GM18508 (cell line): ENCODE results near the gene PARP8.
"Not testable (repeated sequence)": the region's sequence is repeated elsewhere in the genome, so short reads cannot be mapped to it uniquely, and the experiment has no call there.

ENCODE experiments used
- ATAC-seq: cut with Tn5 transposase; IDR thresholded peaks from one replicate; pipeline ENCODE4 v1.9.1; 2021; ENCODE audit warnings: moderate number of reproducible peaks; ENCODE audit not compliant: insufficient read depth, unreplicated experiment

The PARP8 gene

DNA sequence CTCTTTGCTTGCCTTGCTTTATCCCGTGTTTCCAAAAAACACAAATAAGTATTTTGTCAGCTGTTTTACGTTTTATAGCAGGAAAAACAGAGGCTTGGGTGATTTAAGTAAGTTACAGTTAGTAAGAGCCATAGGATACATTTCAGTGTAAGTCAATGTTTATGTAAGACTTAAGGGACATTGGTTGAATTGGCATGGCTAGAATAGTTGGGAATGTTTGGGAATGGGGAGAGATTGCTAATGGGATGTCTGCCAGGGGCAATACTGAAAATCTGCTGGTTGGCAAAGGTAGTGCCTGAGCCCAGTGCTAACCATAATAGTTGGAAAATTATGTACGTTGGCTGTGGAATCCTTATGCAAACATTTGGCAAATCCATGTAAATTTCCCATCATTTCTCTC is 7.0 kb downstream of the PARP8 start:
- not testable (repeated sequence) for ATAC-seq

DNA sequence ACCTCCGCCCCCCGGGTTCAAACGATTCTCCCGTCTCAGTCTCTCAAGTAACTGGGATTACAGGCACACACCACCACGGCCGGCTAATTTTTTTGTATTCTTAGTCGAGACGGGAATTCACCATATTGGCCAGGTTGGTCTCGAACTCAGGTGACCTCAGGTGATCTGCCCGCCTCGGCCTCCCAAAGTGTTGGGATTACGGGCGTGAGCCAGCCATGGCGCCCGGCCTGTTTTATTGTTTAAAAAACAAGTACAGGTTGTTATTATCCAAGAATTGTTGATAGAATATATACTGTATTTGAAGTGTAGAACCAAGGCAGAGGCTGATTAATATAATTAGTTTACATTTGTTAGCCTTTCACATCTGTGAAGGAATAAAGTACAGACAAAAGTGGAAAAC is 8.9 kb downstream of the PARP8 start:
- no peak for ATAC-seq

DNA sequence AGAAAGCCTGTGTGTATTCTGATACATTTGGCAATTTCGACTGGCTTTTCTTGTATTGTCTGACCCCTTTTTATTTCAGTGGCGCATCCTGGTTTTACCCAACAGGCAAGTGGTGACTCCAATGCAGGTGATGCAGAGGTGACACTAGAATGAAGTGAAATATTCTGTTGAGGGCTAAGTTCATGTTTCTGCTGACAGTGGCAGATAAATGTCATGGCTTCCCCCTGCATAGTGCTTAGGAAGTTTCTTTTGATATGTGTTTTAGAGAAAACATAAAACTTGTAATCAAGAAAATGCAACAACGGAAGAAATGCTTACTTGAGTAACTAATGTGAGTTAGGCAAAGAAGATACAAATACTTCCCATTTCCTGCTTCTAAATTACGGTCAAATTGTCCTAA is 13.1 kb downstream of the PARP8 start:
- ATAC-seq: not testable (repeated sequence)

DNA sequence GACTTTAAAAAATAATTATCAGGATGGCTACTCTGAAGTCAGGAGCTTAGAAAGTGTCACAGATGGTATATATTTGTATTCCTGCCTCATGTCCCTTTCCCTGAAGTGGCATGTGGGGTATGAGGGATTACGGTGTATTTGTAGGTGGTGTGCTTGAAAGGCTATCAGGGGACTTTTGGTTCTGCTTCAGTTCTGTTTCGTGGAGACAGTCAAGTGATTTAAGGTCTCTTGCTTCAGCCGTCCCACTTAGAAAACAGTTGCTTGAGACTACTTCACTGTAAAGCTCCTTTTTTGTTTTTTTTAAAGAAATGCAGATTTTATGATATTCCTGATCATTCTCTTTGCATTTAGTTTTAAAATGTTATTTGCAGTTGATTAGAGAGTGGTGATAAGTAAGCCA is 18.3 kb downstream of the PARP8 start:
- no peak for ATAC-seq

DNA sequence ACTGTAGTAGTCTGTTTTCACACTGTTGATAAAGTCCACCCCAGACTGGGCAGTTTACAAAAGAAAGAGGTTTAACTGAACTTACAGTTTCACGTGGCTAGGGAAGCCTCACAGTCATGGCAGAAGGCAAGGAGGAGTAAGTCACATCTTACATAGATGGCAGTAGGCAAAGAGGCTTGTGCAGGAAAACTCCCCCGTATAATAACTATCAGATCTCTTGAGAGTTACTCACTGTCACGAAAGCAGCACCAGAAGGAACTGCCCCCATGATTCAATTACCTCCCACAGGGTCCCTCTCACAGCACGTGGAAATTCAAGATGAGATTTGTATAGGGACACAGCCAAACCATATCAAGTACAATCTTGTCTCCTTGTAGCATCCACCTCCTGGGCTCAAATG is 21.1 kb downstream of the PARP8 start:
- no peak for ATAC-seq

DNA sequence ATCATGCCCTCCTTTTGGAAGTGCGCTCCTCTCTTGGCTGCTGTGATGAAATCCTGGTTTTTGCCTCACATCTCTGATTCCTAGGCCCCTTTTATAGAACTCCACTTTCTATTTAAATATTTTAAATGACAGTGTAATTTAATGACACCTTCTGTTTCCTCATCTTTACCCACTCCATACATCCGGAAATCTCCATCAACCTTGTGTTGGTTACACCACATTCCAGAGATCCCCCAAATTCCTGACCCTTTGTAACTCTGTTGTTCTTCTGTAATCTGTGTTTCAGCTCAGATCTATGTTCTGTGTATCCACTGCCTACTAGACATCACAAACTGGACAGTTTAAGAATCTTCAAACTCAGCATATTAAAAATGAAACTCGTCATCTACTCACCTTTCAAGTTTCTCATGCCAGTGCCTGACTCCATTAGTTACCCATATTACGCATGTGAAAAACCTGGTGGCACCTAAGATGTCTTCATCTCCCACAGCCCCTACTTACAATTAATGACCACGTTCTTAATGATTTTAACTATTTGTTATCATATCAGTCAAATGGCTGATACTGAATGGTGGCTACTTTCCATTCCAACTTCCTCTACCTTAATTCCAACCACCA is 25.1 kb downstream of the PARP8 start:
- ATAC-seq: peak; percentile 39

DNA sequence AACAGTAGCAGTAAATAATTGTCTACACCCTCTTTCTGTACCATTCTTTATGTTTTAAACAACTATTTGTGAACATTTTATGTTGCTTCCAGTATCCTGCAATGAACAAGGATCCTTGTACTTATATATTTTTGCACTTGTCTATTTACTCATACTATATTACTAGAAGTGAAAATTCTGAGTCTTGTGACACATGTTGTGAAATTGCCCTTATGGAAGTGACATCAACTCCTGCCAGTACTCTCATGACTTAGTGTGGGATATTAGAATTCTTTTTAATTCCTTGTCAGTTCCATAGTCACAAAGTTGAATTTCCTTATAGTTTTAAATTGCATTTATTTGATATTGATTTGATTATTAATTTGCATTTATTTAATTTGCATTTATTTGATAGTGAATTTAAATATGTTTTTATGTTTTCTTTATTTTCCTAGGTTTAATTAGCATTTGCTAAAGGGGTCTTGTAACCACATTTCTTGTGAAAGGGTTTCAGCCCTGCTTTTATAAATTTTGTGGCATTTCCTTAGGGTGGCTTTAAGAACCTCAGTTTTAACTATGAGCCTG is 27.7 kb downstream of the PARP8 start:
- no peak for ATAC-seq

DNA sequence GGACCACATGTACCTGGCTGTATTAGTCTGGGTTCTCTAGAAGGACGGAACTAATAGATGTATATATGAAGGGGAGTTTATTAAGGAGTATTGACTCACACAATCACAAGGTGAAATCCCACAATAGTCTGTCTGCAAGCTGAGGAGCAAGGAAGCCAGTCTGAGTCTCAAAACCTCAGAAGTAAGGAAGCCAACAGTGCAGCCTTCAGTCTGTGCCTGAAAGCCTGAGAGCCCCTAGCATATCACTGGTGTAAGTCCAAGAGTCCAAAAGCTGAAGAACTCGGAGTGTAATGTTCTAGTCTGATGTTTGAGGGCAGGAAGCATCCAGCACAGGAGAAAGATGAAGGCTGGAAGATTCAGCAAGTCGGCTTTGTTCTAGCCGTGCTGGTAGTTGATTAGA is 28.2 kb downstream of the PARP8 start:
- not testable (repeated sequence) for ATAC-seq

DNA sequence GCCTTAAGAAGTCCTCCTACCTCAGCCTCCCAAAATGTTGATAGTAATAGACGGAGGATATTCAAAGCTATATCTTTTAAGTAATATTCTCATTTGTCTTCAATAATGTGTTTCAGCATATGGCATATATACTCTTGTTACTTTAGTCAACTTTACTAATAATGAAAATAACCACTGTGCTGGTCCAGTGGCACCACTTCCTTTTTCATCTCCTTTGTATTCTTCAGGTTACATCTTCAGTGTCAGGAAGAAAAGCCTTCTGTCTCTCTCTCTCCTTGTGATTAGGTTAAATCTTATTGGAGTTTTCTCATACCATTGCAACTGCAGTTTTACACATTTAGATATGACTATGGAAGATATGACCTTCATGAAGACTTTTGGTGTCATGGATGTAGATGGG is 31.3 kb downstream of the PARP8 start:
- peak; percentile 63 for ATAC-seq

DNA sequence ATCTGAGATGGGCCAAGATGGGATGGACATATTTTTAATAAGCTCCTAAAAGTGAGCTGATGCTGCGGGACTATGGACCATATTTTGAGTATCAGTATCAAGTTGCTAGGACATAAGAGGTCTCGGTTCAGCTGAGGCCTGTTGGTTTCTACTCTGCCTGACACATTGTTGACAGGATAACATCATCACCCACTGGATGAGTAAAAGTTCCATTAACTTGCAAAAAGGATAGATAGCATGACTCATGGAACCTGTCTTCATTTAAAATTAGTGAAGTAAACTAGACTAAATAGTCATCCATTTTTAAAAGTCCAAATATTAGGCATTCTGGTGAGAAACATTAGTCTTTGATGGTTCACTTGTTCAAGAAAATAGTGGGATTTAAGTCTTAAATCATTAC is 33.3 kb downstream of the PARP8 start:
- no peak for ATAC-seq

DNA sequence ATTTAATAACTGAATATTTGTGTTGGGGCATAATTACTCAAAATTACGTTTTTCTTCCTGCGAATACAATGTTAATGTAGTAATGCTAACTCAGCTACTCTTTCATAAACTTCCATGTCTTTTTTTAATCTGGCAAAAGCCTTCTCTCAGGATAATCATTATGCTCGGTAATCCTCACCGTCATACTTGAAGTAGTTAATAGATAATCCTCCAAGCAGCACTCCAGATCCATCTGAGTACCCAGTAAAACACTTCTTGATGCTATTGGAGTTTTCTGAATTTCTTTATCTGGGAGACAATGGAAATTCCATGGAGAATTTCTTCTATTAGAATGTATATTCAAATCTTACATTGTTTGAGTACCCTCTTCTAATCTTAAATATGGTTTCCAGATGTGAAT is 34.3 kb downstream of the PARP8 start:
- no peak for ATAC-seq

DNA sequence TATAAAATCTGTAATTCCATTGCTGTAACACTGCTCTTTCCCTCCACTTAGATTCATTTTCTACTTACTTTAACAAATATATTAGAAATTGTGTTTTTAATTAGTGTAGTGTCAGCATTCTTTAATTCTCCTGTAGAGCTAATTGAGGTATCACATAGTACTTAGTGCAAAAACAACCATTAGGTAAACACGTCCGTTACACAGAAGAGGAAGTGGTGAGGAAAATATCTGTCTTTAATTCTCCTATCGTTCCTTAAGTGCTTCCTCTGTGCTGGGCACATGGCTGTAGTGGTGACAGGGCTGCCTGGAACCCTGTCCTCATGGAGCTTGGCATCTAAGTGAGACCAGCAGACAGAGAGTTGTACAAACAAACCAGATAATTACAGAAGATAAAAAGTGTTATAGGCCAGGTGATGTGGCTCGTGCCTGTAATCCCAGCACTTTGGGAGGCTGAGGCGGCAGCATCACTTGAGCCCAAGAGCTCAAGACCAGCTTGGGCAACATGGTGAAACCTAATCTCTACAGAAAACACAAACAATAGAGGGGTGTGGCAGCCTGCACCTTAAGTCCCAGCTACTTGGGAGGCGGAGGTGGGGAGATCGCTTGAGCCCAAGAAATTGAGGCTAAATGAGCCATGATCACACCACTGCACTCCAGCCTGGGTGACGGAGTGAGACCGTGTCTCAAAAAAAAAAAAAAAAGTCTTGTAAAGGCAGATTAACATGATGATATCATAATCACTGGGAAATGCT is 36.4 kb downstream of the PARP8 start:
- no peak for ATAC-seq

DNA sequence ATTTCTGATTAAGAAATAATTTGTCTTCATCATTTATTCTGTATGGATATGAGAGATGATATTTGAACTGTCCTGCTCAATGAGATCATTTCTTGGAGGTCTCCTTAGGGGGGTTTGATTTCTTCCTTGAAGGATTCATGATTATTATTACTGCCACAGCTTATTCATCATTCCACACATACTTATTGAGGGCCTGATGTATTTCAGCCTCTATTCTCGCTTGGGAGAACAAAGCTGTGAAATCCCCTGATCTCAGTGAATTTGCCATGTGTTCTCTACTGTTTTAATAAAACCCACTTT is 36.9 kb downstream of the PARP8 start:
- no peak for ATAC-seq

DNA sequence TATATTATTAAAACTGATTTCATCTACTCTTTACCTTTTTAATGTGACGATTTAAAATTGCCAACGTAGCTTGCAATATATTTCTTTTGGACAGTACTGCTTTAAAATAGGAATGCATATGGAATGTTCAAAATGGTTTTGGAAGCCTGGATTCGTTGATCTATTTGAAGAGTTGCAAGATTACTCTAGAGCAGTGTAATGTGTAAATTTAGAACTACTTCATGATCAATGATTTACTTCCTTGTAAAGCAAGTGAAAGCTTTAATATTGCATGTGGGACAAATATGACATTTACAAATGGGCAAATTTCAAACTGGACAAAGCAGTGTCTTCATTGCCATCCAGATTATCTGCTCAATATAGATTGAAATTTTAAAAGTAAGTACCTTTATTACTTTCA is 38.3 kb downstream of the PARP8 start:
- ATAC-seq: peak; percentile 38

DNA sequence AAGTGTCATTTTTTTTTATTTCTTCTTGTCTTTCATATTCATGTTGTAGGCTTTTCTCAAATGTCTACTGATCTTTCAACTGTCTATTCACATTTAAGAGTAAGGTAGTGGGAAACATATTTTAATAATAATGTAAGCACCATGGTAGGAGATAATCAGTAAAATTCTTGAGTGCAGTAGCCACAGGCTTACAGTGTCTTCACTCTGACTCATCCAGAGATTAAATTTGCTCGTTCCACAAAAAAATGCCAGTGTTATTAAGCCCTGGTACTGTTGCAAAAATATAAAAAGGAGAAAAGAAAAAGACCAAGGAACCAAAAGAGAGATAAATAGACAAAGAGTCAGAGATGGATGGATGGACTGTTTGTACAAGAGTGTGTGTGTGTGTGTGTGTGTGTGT is 43.0 kb downstream of the PARP8 start:
- no peak for ATAC-seq

DNA sequence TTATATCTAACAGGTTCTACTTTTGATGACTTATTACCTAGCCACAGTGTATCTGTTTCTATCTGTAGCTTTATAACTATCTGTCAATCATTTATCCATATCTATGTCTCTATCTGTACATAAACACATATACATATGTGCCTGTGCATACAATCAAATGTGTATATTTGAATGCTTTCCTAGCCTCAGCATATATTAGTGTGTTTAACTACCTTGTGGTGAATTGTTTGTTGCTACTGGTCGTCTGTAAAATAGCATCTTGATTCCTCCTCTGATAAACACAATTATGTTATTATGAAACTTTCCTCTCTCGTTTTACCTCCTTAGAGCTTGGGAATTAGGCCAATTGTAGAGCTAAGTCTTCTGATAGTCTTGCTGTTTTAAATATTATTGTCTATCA is 44.4 kb downstream of the PARP8 start:
- ATAC-seq: no peak

DNA sequence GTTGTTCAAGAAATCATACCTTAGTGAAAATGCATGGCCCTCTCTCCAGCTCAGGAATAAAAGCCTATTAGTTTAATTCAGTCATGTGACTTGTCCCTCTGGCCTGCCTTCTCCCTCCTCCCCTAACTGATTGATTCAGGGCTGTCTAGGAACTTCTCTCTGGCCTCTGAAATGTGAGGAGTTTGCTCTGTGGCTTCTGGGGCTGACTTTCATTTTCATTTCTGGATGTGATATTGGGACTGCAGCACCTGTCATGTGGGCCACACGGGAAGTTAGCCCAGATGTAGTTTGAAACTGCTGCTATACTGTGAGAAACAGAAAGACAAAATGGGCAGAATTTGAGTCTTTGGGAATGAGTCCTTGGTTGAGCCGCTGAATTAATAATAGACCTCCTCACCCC is 44.8 kb downstream of the PARP8 start:
- ATAC-seq: peak; percentile 94

DNA sequence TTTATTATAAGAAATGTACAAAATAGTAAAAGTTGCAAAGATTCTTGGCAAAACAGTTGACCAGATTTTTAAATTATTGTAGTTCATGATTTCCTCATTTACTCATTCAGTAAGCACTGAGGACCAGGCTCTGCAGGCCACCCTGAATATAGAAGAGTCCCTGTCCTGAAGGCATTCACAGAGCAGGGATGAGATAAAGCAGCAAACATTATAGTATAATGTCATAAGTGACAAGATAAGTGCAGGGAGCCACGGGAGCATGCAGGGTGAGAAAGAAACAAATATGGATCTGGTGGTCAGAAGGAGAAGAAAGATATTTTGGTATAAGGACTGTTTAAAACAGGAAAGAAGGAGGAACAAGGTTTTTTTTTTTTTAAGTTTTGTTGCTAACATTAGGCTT is 46.0 kb downstream of the PARP8 start:
- no peak for ATAC-seq

DNA sequence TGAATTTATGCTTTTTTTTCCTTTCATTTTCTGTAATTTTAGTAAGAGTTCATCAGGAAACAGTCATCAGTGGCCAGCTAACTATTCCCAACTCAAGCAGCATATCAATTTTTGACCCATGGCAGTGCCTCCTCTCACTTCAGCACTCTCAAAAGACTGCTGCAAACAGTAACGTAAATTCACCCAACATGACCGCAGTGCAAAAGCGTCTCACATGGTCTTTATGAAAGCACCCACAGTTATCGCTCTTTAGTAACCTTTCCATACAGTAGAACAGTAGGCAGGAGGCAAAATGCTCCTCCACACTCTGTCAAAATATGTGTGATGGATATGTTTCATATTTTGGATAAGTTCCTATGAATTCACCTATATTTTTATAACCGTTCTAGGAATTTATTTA is 48.6 kb downstream of the PARP8 start:
- ATAC-seq: no peak

DNA sequence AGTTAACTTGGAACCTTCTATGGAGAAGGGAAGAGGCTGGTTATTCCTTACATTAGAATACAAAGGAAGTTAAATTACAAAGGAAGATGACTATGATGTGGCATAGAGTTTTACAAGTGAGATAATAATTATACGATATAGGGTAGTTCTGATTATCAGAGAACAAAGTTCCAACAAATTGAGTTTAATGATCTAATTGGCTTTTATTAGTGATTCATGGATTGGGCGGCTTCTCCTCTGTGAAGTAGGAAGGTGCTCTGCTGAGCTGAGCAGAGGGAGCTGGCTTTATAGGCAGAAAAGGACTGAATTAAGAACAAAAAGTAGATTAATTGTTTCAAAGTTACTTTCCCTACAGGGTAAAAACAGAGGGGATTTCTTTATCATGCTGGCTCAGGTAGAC is 49.7 kb downstream of the PARP8 start:
- ATAC-seq: no peak

DNA sequence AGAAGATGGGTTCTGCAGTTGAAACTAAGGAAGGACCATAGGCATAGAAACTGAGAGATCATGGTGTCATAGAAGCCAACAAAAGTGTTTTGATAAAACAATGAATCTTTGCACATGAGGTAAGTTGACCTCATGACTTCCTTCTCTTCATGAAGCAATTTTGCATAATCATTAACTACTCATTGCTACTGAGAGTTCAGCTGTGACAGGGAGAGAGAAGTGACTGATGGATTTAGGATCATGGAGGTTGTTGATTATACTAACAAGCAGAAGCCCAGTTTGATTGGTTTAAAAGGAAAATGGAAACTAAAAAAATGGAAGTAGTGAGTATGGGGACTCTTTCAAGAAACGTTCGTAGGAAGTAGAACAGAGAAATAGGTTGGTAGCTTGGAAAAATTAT is 51.2 kb downstream of the PARP8 start:
- ATAC-seq: peak; percentile 73

DNA sequence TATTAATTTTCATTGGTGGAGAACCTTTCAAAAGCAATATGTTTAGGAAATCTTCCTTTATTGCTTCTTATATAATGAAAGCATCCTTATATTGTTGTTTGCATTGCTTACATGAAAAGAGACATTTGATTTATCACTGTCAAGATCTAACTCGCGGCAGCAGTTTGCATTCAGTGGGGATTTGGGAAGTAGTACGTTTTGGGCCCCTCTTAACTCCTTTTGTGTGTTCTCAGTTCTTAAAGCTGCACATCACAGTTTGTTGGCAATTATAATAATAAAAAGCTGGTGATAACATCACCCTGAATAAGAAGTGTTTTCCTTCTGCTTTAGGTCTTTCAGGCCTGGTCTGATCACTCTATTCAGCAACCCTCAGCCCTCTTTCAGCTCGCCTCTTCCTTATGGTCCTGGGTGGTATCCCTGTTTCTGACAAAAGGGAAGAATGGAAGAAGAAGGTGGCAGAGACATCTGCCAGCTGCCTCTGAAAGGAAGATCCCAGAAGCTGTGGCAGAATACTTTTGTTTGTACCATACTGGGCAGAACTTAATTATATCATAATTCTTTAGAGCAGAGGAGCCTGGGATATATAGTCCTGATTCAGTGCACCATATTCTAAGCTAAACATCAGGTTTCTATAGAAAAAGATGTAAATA is 53.7 kb downstream of the PARP8 start:
- no peak for ATAC-seq
